Tibial artery (tissue), 4 donors: ENCODE data around the gene HTT.
A peak's percentile ranks its signal among the peaks of the same experiment; 100 is the strongest.

Experiments
- DNase-seq, 2 donors: peaks; one replicate each; pipeline ENCODE4 v3.0.0-alpha.2; 2019
- H3K27ac ChIP-seq, 2 donors: fragments of 200-600 bp; sonication (generic) in 1 of 2; 1 replicate in 1 of 2; 2 replicates in 1 of 2; pipeline ENCODE4 v1.5.1; 2018 to 2019; ENCODE audit warnings: mild to moderate bottlenecking in 1 of 2
- H3K27me3 ChIP-seq, 2 donors: fragments of 200-600 bp; sonication (generic) in 1 of 2; one replicate each; pipeline versions ENCODE4 v1.5.1 to v1.6.0; 2016 to 2019
- H3K36me3 ChIP-seq, 3 donors: fragments of 200-600 bp; sonication (generic) in 2 of 3; one replicate each; pipeline ENCODE4 v1.5.1; 2016 to 2019; ENCODE audit warnings: mild to moderate bottlenecking in 2 of 3
- H3K4me1 ChIP-seq, 4 donors: fragments of 200-600 bp; sonication (generic) in 2 of 4; 1 replicate in 3 of 4; 2 replicates in 1 of 4; pipeline ENCODE4 v1.5.1; 2016 to 2019
- H3K4me3 ChIP-seq, 2 donors: fragments of 200-600 bp; sonication (generic) in 1 of 2; 1 replicate in 1 of 2; 2 replicates in 1 of 2; pipeline ENCODE4 v1.5.1; 2018 to 2019; ENCODE audit warnings: mild to moderate bottlenecking in 2 of 2
- H3K9me3 ChIP-seq, 3 donors: fragments of 200-600 bp; sonication (generic) in 1 of 3; one replicate each; pipeline ENCODE4 v1.5.1; 2016 to 2019
- intact Hi-C: fragments of 100-400 bp; cut with DNase I; formaldehyde crosslinking; loops from one replicate; pipeline ENCODE4 v1.15.0; 2023; ENCODE audit warnings: low total_unique reads
- TF ChIP-seq, protein P1 (sequence below), 2 experiments: fragments of 200-600 bp in 1 of 2; fragments of 450-650 bp in 1 of 2; IDR thresholded peaks; one replicate each; pipeline ENCODE4 v1.5.1; 2017 to 2019; ENCODE audit warnings: antibody characterized with exemption in 2 of 2, mild to moderate bottlenecking in 1 of 2, moderate library complexity in 1 of 2

The HTT gene

GRCh38 chr4:3067473-3068001, 6.9 kb upstream of the HTT start:
- intact Hi-C loops = no loop called here
- no peak for DNase-seq
- TF ChIP-seq, protein P1, sequence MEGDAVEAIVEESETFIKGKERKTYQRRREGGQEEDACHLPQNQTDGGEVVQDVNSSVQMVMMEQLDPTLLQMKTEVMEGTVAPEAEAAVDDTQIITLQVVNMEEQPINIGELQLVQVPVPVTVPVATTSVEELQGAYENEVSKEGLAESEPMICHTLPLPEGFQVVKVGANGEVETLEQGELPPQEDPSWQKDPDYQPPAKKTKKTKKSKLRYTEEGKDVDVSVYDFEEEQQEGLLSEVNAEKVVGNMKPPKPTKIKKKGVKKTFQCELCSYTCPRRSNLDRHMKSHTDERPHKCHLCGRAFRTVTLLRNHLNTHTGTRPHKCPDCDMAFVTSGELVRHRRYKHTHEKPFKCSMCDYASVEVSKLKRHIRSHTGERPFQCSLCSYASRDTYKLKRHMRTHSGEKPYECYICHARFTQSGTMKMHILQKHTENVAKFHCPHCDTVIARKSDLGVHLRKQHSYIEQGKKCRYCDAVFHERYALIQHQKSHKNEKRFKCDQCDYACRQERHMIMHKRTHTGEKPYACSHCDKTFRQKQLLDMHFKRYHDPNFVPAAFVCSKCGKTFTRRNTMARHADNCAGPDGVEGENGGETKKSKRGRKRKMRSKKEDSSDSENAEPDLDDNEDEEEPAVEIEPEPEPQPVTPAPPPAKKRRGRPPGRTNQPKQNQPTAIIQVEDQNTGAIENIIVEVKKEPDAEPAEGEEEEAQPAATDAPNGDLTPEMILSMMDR (IDR thresholded peaks at IDR 0.05) = no peak
- H3K27ac ChIP-seq = no peak overlapping the region
- H3K4me3 ChIP-seq = no peak overlapping the region
- no peaks in the 10 kb centered on the region for H3K36me3 ChIP-seq
- no peaks in the 10 kb centered on the region for H3K4me1 ChIP-seq
- H3K9me3 ChIP-seq = no peaks in the 10 kb centered on the region
- no peaks in the 10 kb centered on the region for H3K27me3 ChIP-seq

- H3K36me3 ChIP-seq = no peaks in the 10 kb centered on the region
- H3K4me1 ChIP-seq = peaks cover 0 to 9% (median 6%) of the 10 kb centered on the region in 4 donors
- no peaks in the 10 kb centered on the region for H3K27me3 ChIP-seq
- intact Hi-C loops = no loop called here
- H3K27ac ChIP-seq = no peak overlapping the region
- no peak for DNase-seq
- H3K9me3 ChIP-seq = no peaks in the 10 kb centered on the region
- TF ChIP-seq, protein P1 (IDR thresholded peaks at IDR 0.05) = no peak
- no peak overlapping the region for H3K4me3 ChIP-seq
Measured at GRCh38 chr4:3069661-3070199, 4.8 kb upstream of the HTT start.

- Histone ChIP-seq H3K36me3 (no peaks in the 10 kb centered on the region), H3K4me1 (peaks cover 0 to 20% (median 10%) of the 10 kb centered on the region in 4 donors), H3K27me3 (no peaks in the 10 kb centered on the region), H3K4me3 (no peak overlapping the region), H3K9me3 (no peaks in the 10 kb centered on the region), H3K27ac (no peak overlapping the region)
- no peak for DNase-seq
- TF ChIP-seq, protein P1 (IDR thresholded peaks at IDR 0.05) = no peak
- intact Hi-C loops = no loop called here
Measured at GRCh38 chr4:3070709-3071500, 3.6 kb upstream of the HTT start.

DNA sequence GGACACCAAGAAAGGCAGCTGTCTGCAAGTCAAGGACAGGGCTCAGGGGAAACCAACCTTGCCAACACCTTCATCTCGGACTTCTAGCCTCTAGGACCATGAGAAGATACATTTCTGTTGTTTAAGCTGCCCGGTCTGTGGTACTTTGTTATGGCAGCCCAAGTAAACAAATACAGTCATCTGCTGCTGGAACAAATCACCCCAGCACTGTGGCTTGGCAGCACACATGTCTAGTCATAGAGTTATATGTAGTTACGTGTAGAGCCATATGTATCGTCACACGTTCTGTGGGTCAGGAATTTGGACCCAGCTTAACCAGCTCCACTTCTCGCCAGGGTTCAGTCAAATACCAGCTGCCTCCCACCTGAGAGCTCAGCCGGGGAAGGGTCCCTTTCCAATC, 2.7 kb upstream of the HTT start:
- intact Hi-C loops = no loop called here
- Histone ChIP-seq H3K36me3 (no peaks in the 10 kb centered on the region), H3K27ac (no peak overlapping the region), H3K4me3 (no peak overlapping the region), H3K27me3 (no peaks in the 10 kb centered on the region), H3K4me1 (peaks cover 0 to 24% (median 17%) of the 10 kb centered on the region in 4 donors), H3K9me3 (no peaks in the 10 kb centered on the region)
- TF ChIP-seq, protein P1 (IDR thresholded peaks at IDR 0.05) = no peak
- DNase-seq = no peak

DNA sequence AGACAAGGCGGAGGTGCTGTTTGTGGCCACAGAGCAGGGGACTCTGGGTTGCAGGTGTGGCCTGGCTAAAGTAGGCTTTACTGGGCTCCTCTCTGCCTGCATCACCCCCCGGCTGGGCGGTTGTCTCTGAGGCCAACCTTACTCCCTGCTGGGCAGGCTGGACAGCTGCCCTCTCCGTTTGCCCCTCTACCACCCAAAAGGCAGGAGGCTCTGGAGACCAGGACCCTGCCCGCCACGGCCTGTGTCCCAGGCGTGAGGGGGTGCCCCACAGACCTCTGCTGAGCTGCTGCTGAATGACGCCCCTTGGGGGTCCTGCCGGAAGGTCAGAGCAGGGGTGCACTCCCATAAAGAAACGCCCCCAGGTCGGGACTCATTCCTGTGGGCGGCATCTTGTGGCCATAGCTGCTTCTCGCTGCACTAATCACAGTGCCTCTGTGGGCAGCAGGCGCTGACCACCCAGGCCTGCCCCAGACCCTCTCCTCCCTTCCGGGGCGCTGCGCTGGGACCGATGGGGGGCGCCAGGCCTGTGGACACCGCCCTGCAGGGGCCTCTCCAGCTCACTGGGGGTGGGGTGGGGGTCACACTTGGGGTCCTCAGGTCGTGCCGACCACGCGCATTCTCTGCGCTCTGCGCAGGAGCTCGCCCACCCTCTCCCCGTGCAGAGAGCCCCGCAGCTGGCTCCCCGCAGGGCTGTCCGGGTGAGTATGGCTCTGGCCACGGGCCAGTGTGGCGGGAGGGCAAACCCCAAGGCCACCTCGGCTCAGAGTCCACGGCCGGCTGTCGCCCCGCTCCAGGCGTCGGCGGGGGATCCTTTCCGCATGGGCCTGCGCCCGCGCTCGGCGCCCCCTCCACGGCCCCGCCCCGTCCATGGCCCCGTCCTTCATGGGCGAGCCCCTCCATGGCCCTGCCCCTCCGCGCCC, 1.1 kb upstream of the HTT start:
- Histone ChIP-seq H3K27ac (peak overlapping the region; percentile 71 to 78), H3K27me3 (no peaks in the 10 kb centered on the region), H3K4me3 (peak overlapping the region; percentile 65 to 92), H3K36me3 (no peaks in the 10 kb centered on the region), H3K9me3 (no peaks in the 10 kb centered on the region), H3K4me1 (peaks cover 0 to 31% (median 18%) of the 10 kb centered on the region in 4 donors)
- intact Hi-C loops = no loop called here
- peak; percentile 28 to 70 for DNase-seq
- TF ChIP-seq, protein P1 (IDR thresholded peaks at IDR 0.05) = no peak
